Measurements from ENCODE around the gene B3GNT4.
A peak's percentile ranks its signal among the peaks of the same experiment; 100 is the strongest.

The B3GNT4 gene

GRCh38 chr12:122208073-122208820 is 4.7 kb downstream of the B3GNT4 start:
- Histone ChIP-seq H3K27ac (no peak overlapping the region), H3K4me3 (ENCODE audit: low read depth in 1 of 2, low read length in 1 of 2) (no peak overlapping the region), H3K9me3 (no peaks in the 10 kb centered on the region), H3K27me3 (peaks cover 35% of the 10 kb centered on the region), H3K36me3 (peaks cover 68% of the 10 kb centered on the region), H3K4me1 (ENCODE audit: control insufficient read depth in 1 of 2, insufficient read depth in 1 of 2, low read depth in 1 of 2, low read length in 1 of 2) (peaks cover under 1 to 14% of the 10 kb centered on the region in 2 experiments)
- TF ChIP-seq CTCF (IDR thresholded peaks at IDR 0.05) = no peak

- no peak overlapping the region for H3K4me3 ChIP-seq (ENCODE audit: low read depth in 1 of 2, low read length in 1 of 2)
- no peaks in the 10 kb centered on the region for H3K4me1 ChIP-seq (ENCODE audit: control insufficient read depth in 1 of 2, insufficient read depth in 1 of 2, low read depth in 1 of 2, low read length in 1 of 2)
- peaks cover 92% of the 10 kb centered on the region for H3K36me3 ChIP-seq
- no peak for TF ChIP-seq CTCF (IDR thresholded peaks at IDR 0.05)
- H3K27me3 ChIP-seq = no peaks in the 10 kb centered on the region
- no peaks in the 10 kb centered on the region for H3K9me3 ChIP-seq
- H3K27ac ChIP-seq = no peak overlapping the region
These were observed 12.3 kb downstream of the B3GNT4 start for GRCh38 chr12:122215771-122216170.

- no peak for TF ChIP-seq CTCF (IDR thresholded peaks at IDR 0.05)
- Histone ChIP-seq H3K4me3 (ENCODE audit: low read depth in 1 of 2, low read length in 1 of 2) (no peak overlapping the region), H3K27me3 (no peaks in the 10 kb centered on the region), H3K4me1 (ENCODE audit: control insufficient read depth in 1 of 2, insufficient read depth in 1 of 2, low read depth in 1 of 2, low read length in 1 of 2) (no peaks in the 10 kb centered on the region), H3K27ac (no peak overlapping the region), H3K9me3 (no peaks in the 10 kb centered on the region), H3K36me3 (peaks cover 93% of the 10 kb centered on the region)
These were observed 12.9 kb downstream of the B3GNT4 start for GRCh38 chr12:122216445-122216844.

GRCh38 chr12:122225683-122226365 is 22.3 kb downstream of the B3GNT4 start, which contains the start of gene DIABLO:
Gene DIABLO, minus strand, starts transcription at chr12:122226052. Its CDS starts 38 bp downstream, at chr12:122226014.
- no peaks in the 10 kb centered on the region for H3K9me3 ChIP-seq
- H3K36me3 ChIP-seq = peaks cover 50% of the 10 kb centered on the region
- H3K4me3 ChIP-seq (ENCODE audit: low read depth in 1 of 2, low read length in 1 of 2) = peak within 1 kb of the TSS; percentile 89 to 92
- TF ChIP-seq CTCF (IDR thresholded peaks at IDR 0.05) = peak; percentile 52
- peak within 1 kb of the TSS; percentile 93 for H3K27ac ChIP-seq
- H3K27me3 ChIP-seq = no peaks in the 10 kb centered on the region
- H3K4me1 ChIP-seq (ENCODE audit: control insufficient read depth in 1 of 2, insufficient read depth in 1 of 2, low read depth in 1 of 2, low read length in 1 of 2) = peaks cover 23 to 24% of the 10 kb centered on the region in 2 experiments

- no peak for TF ChIP-seq CTCF (IDR thresholded peaks at IDR 0.05)
- peak overlapping the region; percentile 74 to 92 for H3K4me3 ChIP-seq (ENCODE audit: low read depth in 1 of 2, low read length in 1 of 2)
- no peaks in the 10 kb centered on the region for H3K27me3 ChIP-seq
- H3K4me1 ChIP-seq (ENCODE audit: control insufficient read depth in 1 of 2, insufficient read depth in 1 of 2, low read depth in 1 of 2, low read length in 1 of 2) = peaks cover 23 to 24% of the 10 kb centered on the region in 2 experiments
- H3K9me3 ChIP-seq = no peaks in the 10 kb centered on the region
- peak overlapping the region; percentile 93 for H3K27ac ChIP-seq
- H3K36me3 ChIP-seq = peaks cover 50% of the 10 kb centered on the region
These were observed 23.0 kb downstream of the B3GNT4 start for GRCh38 chr12:122226366-122227125.

All from neutrophil (primary cell).